Stimulated activated CD4-positive, alpha-beta T cell treated with anti-CD3 and anti-CD28 coated beads, Interleukin-1b, Interleukin-23, amount 100 ng/mL, for 4 hours (primary cell): ENCODE results near the gene IL4R.

Experiments used
- DNase-seq, 2 donors: peaks; one replicate each; pipeline ENCODE4 v3.0.0-alpha.2; 2020; ENCODE audit warnings: low read depth in 2 of 2

Gene IL4R

GRCh38 chr16:27315333-27316037 lies 1.7 kb downstream of the IL4R start:
- DNase-seq, result no peak

GRCh38 chr16:27316038-27316680 lies 2.4 kb downstream of the IL4R start:
- DNase-seq, result no peak

GRCh38 chr16:27317320-27317719 lies 3.5 kb downstream of the IL4R start:
- no peak for DNase-seq

- DNase-seq, result no peak
Measured at GRCh38 chr16:27317738-27318391, 4.1 kb downstream of the IL4R start.

- DNase-seq, result peak in 1 of 2 donors; percentile 51
Measured at GRCh38 chr16:27318392-27319256, 4.8 kb downstream of the IL4R start.

- DNase-seq, result no peak
Measured at GRCh38 chr16:27319257-27319965, 5.6 kb downstream of the IL4R start.

GRCh38 chr16:27320261-27321012 lies 6.7 kb downstream of the IL4R start:
- no peak for DNase-seq

GRCh38 chr16:27321013-27321915 lies 7.5 kb downstream of the IL4R start:
- no peak for DNase-seq

- DNase-seq, result no peak
Measured at GRCh38 chr16:27322858-27323780, 9.3 kb downstream of the IL4R start.

- no peak for DNase-seq
Measured at GRCh38 chr16:27323781-27324561, 10.2 kb downstream of the IL4R start.

GRCh38 chr16:27324851-27325301 lies 11.1 kb downstream of the IL4R start:
- DNase-seq, result no peak

- DNase-seq, result no peak
Measured at GRCh38 chr16:27325736-27326135, 12.0 kb downstream of the IL4R start.

- DNase-seq, result no peak
Measured at GRCh38 chr16:27326251-27326650, 12.5 kb downstream of the IL4R start.

GRCh38 chr16:27326738-27327585 lies 13.2 kb downstream of the IL4R start:
- DNase-seq, result no peak

- DNase-seq, result no peak
Measured at GRCh38 chr16:27327586-27327915, 13.8 kb downstream of the IL4R start.

GRCh38 chr16:27328937-27329336 lies 15.2 kb downstream of the IL4R start:
- DNase-seq, result no peak
